ENCODE data around the gene DVL3. TPM values are rescaled to one million over a fixed set of nuclear protein-coding genes. Genes with fewer than 3 reads are reported as not detected.

DVL3 gene
- total RNA-seq, 1 experiment from 2014 or later, result 76.2 TPM

DNA sequence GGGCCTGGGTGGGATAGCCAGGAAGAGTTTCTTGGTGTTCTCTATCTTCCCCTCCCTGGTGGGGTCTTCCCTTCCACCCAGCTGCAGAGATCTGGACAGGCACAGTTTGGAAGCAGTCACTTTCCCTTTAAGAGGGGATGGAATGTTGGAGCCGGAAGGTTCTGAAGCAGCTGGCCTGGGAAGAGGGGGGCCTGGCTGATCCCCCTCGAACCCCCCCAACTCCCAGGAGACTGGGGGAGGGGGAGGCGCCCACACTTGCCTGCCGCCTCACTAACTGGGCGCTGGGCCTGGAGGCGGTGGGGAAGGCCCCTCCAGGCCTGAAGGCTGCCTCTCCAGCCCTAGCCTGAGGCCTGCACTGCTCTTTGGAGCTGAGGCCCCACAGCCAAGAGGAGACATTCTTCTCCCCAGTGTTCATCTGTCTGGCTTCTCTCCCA lies 1.4 kb downstream of the DVL3 start:
- peaks cover 18% of the 10 kb centered on the region for H3K4me1 Mint-ChIP-seq
- no peaks in the 10 kb centered on the region for H3K9me3 Mint-ChIP-seq
- ATAC-seq (peak; percentile 29), DNase-seq (ENCODE audit: low spot score) (peak; percentile 58)
- peak overlapping the region; percentile 95 for H3K4me3 Mint-ChIP-seq
- H3K27me3 Mint-ChIP-seq (ENCODE audit: low read depth), result no peaks in the 10 kb centered on the region
- TF ChIP-seq ZNF396 (CRISPR knock-in tag; IDR thresholded peaks at IDR 0.05; ENCODE audit: borderline replicate concordance), result no peak
- TF ChIP-seq NR2C2 (CRISPR knock-in tag; IDR thresholded peaks at IDR 0.05), result no peak
- TF ChIP-seq ZNF416 (CRISPR knock-in tag; IDR thresholded peaks at IDR 0.05), result no peak
- TF ChIP-seq, protein P1, sequence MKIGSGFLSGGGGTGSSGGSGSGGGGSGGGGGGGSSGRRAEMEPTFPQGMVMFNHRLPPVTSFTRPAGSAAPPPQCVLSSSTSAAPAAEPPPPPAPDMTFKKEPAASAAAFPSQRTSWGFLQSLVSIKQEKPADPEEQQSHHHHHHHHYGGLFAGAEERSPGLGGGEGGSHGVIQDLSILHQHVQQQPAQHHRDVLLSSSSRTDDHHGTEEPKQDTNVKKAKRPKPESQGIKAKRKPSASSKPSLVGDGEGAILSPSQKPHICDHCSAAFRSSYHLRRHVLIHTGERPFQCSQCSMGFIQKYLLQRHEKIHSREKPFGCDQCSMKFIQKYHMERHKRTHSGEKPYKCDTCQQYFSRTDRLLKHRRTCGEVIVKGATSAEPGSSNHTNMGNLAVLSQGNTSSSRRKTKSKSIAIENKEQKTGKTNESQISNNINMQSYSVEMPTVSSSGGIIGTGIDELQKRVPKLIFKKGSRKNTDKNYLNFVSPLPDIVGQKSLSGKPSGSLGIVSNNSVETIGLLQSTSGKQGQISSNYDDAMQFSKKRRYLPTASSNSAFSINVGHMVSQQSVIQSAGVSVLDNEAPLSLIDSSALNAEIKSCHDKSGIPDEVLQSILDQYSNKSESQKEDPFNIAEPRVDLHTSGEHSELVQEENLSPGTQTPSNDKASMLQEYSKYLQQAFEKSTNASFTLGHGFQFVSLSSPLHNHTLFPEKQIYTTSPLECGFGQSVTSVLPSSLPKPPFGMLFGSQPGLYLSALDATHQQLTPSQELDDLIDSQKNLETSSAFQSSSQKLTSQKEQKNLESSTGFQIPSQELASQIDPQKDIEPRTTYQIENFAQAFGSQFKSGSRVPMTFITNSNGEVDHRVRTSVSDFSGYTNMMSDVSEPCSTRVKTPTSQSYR (CRISPR knock-in tag; IDR thresholded peaks at IDR 0.05), result 0 out of 2 replicates have a peak, but pooled peaks have one; percentile 36
- no peak for TF ChIP-seq NR3C1 (CRISPR knock-in tag; conservative IDR thresholded peaks at IDR 0.05; ENCODE audit: low read depth)
- ChIA-PET POLR2A (interaction anchor here (1.0 to 1.9 kb wide), 3 partner anchors 9 to 20 kb away, joined by 3 to 11 read pairs (median 3); no protein-coding TSS in a partner anchor), CTCF (interaction anchor here (1.2 to 1.8 kb wide), 6 partner anchors 11 to 261 kb away, joined by 3 to 12 read pairs (median 4); partner anchors contain the start of gene EEF1AKMT4)
- no peaks in the 10 kb centered on the region for H3K36me3 Mint-ChIP-seq
- peak overlapping the region; percentile 95 for H3K27ac Mint-ChIP-seq

DNA sequence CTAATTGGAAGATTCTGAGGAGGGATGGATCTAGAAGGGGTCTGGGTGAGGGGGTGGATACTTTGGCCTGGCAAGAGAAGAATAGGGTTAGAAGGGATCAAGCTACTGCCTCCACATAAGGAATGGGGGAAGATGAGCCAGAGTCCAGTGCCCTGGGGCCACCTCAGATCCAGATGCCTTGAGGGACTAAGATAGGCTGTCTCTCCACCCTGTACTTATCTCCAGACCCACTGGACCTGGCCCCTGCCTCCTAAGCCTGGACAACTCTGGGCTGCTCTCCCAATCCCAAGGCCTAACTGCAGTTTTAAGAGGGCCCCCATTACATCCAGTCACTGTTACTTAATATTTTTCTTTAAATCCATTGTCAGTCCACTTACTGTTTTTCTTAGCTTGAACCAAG lies 2.0 kb downstream of the DVL3 start:
- DNase-seq (ENCODE audit: low spot score), result no peak
- no peaks in the 10 kb centered on the region for H3K9me3 Mint-ChIP-seq
- peaks cover 18% of the 10 kb centered on the region for H3K4me1 Mint-ChIP-seq

More for the DNA sequence above, 2.0 kb downstream of the DVL3 start:
- no peaks in the 10 kb centered on the region for H3K27me3 Mint-ChIP-seq (ENCODE audit: low read depth)
- H3K36me3 Mint-ChIP-seq, result no peaks in the 10 kb centered on the region
- ChIA-PET POLR2A (interaction anchor here (1.0 kb wide), 1 partner anchor 8 kb away, joined by 3 read pairs; no protein-coding TSS in a partner anchor), CTCF (interaction anchor here (1.7 kb wide), 1 partner anchor 262 kb away, joined by 3 read pairs; no protein-coding TSS in a partner anchor)
- peak overlapping the region; percentile 95 for H3K4me3 Mint-ChIP-seq
- TF ChIP-seq, protein P2, sequence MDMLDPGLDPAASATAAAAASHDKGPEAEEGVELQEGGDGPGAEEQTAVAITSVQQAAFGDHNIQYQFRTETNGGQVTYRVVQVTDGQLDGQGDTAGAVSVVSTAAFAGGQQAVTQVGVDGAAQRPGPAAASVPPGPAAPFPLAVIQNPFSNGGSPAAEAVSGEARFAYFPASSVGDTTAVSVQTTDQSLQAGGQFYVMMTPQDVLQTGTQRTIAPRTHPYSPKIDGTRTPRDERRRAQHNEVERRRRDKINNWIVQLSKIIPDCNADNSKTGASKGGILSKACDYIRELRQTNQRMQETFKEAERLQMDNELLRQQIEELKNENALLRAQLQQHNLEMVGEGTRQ (CRISPR knock-in tag; IDR thresholded peaks at IDR 0.05), result no peak
- TF ChIP-seq, protein P3, sequence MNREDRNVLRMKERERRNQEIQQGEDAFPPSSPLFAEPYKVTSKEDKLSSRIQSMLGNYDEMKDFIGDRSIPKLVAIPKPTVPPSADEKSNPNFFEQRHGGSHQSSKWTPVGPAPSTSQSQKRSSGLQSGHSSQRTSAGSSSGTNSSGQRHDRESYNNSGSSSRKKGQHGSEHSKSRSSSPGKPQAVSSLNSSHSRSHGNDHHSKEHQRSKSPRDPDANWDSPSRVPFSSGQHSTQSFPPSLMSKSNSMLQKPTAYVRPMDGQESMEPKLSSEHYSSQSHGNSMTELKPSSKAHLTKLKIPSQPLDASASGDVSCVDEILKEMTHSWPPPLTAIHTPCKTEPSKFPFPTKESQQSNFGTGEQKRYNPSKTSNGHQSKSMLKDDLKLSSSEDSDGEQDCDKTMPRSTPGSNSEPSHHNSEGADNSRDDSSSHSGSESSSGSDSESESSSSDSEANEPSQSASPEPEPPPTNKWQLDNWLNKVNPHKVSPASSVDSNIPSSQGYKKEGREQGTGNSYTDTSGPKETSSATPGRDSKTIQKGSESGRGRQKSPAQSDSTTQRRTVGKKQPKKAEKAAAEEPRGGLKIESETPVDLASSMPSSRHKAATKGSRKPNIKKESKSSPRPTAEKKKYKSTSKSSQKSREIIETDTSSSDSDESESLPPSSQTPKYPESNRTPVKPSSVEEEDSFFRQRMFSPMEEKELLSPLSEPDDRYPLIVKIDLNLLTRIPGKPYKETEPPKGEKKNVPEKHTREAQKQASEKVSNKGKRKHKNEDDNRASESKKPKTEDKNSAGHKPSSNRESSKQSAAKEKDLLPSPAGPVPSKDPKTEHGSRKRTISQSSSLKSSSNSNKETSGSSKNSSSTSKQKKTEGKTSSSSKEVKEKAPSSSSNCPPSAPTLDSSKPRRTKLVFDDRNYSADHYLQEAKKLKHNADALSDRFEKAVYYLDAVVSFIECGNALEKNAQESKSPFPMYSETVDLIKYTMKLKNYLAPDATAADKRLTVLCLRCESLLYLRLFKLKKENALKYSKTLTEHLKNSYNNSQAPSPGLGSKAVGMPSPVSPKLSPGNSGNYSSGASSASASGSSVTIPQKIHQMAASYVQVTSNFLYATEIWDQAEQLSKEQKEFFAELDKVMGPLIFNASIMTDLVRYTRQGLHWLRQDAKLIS (CRISPR knock-in tag; IDR thresholded peaks at IDR 0.05; ENCODE audit: borderline replicate concordance), result no peak
- TF ChIP-seq FOXK1 (CRISPR knock-in tag; IDR thresholded peaks at IDR 0.05) (no peak), TEAD1 (CRISPR knock-in tag; IDR thresholded peaks at IDR 0.05) (no peak), NFE2L1 (CRISPR knock-in tag; IDR thresholded peaks at IDR 0.05) (no peak), TCF7 (CRISPR knock-in tag; IDR thresholded peaks at IDR 0.05; ENCODE audit: low read depth) (no peak), NR2C2 (CRISPR knock-in tag; IDR thresholded peaks at IDR 0.05) (no peak)
- TF ChIP-seq, protein P4, sequence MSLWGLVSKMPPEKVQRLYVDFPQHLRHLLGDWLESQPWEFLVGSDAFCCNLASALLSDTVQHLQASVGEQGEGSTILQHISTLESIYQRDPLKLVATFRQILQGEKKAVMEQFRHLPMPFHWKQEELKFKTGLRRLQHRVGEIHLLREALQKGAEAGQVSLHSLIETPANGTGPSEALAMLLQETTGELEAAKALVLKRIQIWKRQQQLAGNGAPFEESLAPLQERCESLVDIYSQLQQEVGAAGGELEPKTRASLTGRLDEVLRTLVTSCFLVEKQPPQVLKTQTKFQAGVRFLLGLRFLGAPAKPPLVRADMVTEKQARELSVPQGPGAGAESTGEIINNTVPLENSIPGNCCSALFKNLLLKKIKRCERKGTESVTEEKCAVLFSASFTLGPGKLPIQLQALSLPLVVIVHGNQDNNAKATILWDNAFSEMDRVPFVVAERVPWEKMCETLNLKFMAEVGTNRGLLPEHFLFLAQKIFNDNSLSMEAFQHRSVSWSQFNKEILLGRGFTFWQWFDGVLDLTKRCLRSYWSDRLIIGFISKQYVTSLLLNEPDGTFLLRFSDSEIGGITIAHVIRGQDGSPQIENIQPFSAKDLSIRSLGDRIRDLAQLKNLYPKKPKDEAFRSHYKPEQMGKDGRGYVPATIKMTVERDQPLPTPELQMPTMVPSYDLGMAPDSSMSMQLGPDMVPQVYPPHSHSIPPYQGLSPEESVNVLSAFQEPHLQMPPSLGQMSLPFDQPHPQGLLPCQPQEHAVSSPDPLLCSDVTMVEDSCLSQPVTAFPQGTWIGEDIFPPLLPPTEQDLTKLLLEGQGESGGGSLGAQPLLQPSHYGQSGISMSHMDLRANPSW (CRISPR knock-in tag; conservative IDR thresholded peaks at IDR 0.05; ENCODE audit: low read depth), result no peak
- TF ChIP-seq, protein P5, sequence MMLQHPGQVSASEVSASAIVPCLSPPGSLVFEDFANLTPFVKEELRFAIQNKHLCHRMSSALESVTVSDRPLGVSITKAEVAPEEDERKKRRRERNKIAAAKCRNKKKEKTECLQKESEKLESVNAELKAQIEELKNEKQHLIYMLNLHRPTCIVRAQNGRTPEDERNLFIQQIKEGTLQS (CRISPR knock-in tag; conservative IDR thresholded peaks at IDR 0.05), result no peak
- TF ChIP-seq, protein P6, sequence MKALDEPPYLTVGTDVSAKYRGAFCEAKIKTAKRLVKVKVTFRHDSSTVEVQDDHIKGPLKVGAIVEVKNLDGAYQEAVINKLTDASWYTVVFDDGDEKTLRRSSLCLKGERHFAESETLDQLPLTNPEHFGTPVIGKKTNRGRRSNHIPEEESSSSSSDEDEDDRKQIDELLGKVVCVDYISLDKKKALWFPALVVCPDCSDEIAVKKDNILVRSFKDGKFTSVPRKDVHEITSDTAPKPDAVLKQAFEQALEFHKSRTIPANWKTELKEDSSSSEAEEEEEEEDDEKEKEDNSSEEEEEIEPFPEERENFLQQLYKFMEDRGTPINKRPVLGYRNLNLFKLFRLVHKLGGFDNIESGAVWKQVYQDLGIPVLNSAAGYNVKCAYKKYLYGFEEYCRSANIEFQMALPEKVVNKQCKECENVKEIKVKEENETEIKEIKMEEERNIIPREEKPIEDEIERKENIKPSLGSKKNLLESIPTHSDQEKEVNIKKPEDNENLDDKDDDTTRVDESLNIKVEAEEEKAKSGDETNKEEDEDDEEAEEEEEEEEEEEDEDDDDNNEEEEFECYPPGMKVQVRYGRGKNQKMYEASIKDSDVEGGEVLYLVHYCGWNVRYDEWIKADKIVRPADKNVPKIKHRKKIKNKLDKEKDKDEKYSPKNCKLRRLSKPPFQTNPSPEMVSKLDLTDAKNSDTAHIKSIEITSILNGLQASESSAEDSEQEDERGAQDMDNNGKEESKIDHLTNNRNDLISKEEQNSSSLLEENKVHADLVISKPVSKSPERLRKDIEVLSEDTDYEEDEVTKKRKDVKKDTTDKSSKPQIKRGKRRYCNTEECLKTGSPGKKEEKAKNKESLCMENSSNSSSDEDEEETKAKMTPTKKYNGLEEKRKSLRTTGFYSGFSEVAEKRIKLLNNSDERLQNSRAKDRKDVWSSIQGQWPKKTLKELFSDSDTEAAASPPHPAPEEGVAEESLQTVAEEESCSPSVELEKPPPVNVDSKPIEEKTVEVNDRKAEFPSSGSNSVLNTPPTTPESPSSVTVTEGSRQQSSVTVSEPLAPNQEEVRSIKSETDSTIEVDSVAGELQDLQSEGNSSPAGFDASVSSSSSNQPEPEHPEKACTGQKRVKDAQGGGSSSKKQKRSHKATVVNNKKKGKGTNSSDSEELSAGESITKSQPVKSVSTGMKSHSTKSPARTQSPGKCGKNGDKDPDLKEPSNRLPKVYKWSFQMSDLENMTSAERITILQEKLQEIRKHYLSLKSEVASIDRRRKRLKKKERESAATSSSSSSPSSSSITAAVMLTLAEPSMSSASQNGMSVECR (CRISPR knock-in tag; IDR thresholded peaks at IDR 0.05; ENCODE audit: borderline replicate concordance), result no peak
- TF ChIP-seq, protein P7, sequence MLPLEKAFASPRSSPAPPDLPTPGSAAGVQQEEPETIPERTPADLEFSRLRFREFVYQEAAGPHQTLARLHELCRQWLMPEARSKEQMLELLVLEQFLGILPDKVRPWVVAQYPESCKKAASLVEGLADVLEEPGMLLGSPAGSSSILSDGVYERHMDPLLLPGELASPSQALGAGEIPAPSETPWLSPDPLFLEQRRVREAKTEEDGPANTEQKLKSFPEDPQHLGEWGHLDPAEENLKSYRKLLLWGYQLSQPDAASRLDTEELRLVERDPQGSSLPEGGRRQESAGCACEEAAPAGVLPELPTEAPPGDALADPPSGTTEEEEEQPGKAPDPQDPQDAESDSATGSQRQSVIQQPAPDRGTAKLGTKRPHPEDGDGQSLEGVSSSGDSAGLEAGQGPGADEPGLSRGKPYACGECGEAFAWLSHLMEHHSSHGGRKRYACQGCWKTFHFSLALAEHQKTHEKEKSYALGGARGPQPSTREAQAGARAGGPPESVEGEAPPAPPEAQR (CRISPR knock-in tag; IDR thresholded peaks at IDR 0.05), result no peak
- H3K27ac Mint-ChIP-seq, result peak overlapping the region; percentile 91
- no peak for ATAC-seq

Data from WTC11 (cell line).